GOT3 (cell line): ENCODE results near the gene GRM2.

Experiments used
- DNase-seq: peaks from one replicate; lab custom pipeline; 2025; ENCODE audit warnings: mixed read lengths; lab: John Stamatoyannopoulos, UW

The GRM2 gene

GRCh38 chr3:51706788-51707731 is at the start of gene GRM2:
TSS of gene GRM2 (plus strand) at chr3:51707068. CDS start at chr3:51708984, 1,916 bp downstream.
- no peak for DNase-seq

DNA sequence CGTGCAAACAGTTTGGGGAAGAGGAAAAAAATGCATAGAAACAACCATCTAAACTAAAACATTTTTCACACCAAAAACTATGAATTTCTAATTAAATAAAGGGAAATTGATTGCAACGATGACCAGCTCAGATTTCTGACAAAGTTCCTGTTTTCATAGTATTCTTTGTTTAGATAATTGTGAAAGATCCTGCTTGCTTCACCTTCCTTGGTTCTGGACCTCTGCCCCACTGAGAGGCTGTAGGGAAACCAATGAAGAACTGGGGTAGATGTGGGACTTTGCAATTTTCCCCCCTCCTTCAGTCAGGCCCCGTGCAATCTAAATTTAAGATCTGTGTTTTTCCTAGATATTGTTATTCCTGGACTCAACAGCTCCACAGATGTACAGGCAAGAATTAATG is 49.6 kb upstream of the GRM2 start:
- DNase-seq: no peak

- no peak for DNase-seq
Observed at GRCh38 chr3:51659942-51660341, 46.9 kb upstream of the GRM2 start.

GRCh38 chr3:51662456-51662855 is 44.4 kb upstream of the GRM2 start:
- no peak for DNase-seq

DNA sequence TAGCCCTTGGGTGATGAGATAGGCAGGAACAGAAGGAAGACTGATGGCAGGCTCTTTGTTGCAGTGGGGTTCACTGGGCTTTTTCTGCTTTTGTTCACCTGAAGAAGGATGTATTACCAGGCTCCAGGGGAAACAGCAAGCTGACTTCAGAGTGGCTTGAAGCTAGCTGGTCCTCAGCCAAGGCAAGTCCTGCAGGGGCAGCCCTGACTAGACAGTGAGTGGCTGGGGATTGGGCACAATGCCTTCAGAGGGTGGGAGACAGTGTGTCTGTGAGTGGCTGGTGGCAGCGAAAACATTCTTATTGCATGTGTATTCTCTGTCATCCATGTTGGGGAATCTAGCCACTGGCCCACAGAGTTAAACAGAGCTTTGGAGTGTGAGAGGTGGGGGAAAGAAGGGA is 38.1 kb upstream of the GRM2 start:
- no peak for DNase-seq

DNA sequence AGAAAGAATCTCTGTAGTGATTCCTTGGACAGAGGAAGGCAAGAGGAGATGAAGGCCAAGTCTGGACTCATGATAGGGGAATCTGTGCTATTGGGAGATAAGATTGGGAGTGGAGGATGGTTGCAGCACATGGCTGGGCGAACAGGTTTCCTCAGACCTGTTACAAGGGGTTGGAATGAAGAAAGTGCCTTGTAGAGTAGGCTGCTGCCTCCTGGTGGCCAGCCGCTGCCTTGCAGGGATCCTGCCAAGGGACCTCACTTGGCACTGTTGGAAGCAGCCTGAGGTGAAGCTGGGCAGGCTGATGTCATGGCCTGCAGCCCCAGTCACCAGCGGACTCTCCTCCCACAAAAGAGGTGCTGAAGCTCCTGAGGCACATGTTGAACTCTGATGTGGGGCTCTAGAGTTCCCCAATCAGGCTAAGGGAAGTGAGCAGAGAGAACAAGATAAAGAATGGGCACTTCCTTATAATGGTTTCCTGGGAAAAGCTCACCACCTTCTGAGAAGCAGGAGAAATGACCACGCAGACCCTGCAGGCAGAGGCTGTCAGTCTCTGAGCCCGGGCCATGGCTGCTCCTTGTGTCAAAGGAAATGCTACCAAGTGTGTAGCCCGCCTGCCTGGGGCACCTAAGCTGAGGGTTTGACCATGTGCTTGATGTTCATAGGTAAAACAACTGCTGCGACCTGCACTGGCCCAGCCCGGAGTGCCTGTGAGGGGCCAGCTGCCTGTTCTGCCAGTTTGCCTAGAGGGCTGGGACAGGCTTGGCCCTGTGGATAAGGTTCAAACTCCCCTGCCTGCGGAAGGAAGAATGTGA is 37.4 kb upstream of the GRM2 start:
- no peak for DNase-seq

GRCh38 chr3:51670053-51670822 is 36.6 kb upstream of the GRM2 start:
- no peak for DNase-seq

DNA sequence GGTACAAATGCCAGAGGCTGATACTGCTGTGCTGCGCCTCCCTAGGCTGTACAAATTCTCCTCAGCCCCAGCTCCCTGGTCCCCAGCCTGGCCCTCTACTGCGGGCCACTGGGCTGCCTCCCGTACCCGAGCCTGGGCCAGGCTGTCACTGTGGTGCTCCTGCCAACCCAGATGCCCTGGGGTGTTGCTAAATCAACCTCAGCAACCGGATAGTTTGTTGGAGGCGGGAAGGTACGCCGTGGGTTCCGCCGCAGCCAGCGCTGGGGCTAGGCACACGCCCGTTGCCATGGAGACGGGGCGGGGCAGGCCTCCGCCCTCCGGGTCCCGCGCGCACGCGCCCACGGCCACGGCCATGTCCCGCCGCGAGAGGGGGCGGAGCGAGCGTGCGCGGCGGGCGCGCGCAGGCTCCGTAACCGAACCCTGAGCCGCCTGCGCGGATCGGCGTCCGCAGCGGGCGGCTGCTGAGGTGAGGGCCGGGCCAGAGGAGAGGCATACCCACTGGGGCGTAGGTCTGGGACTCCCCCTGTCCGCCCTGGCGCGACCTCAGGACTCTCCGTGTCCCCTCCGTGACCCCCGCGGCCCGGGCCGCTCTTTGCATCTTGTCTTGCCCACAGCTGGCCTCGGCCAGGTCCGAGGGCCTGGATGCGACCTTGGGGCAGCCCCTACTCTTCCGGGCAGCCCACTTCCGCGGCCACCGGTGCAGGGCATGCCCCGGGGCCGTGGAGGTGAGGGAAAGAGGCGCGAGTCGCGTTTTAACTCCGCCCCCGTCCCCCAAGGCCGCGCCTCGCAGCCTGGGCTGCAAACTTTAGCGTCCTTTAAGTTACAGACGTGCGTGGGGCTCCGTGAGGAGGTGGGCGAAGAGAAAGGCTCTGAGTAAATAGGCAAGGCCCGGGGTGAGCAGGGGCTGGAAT is 35.8 kb upstream of the GRM2 start, which contains the start of gene TEX264:
Gene TEX264 (plus strand): TSS at position 430 of the 911 bp plus-strand sequence. CDS start 3,053 bp downstream, outside the sequence.
- DNase-seq: peak; percentile 59

- no peak for DNase-seq
Observed at GRCh38 chr3:51671734-51672475, 35.0 kb upstream of the GRM2 start.

DNA sequence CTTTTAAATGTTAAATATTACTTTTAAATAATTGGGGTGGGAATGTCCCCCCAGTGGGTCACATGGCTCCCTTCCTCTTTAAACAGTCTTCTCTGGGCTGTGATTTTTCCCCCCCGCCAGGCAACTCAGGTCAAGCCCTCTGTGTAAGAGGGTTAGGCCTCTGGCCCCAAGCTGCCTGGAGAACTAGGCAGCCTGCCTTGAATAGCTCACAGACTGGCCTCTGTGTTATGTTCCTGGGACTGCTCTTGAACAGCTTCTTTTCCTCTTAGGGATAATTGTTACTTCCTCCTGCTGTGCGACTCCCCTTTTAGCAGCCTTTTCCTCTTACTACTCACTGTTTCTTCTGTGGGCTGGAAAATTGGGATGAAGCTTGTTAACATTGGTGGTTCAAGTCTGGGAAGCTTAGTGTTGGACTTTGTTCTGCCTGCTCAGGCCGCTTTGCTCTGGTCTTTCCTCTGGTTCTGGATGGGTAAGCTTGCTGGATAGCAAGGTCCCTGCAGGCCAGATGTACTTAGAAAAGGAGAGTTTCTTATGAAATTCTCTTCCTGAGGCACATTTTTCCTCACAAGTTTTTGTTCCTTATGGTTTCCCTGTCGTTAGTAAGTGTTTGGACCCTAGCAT is 33.6 kb upstream of the GRM2 start:
- DNase-seq: no peak

DNA sequence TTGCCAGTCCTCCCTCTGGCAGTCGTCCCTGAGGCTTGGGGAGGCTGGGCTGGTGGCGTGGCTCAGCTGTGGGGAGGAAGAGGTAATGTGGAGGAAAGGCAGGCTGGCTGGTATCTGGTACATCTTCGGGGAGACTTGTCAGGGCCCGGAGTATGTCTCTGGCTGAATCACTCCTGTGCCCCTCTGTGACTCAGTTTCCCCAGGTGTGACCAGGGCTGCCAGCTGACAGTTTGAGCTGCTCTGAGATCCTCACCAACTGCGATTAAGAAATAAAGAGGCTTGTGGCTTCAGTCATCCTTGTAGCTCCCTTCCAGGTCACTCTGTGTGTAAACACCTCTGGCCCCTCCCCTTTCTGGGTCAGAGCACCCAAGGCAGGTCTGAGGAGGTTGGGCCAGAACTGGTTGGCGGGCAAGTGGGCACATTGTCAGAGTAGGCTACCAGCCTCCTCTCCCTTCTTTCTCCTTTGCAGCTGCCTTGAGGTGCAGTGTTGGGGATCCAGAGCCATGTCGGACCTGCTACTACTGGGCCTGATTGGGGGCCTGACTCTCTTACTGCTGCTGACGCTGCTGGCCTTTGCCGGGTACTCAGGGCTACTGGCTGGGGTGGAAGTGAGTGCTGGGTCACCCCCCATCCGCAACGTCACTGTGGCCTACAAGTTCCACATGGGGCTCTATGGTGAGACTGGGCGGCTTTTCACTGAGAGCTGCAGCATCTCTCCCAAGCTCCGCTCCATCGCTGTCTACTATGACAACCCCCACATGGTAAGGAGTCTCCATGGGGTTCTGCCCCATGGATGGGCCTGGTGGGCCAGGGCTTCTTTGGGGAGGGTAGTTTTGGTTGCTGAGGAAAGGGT is 32.8 kb upstream of the GRM2 start:
- DNase-seq: no peak

DNA sequence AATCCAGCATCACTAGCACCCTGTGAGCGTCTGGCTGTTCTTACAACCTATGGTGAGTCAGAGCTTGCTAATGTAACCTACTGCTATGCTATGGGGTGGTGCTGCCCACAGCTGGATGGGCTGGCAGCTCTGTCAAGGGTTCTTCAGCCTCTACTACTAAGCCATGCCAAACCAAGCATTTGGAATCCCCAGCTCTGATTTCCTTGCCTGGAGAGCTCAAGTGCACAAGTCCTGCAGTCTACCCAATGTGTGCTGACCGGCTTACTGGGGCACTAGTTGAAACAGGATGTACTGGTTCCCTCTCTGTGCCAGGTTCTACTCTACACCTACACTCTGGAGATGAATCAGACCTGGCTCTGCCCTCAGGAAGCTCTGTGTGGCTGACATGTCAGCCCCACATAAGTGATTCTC is 31.7 kb upstream of the GRM2 start:
- DNase-seq: no peak

- DNase-seq: no peak
Observed at GRCh38 chr3:51676102-51676640, 30.7 kb upstream of the GRM2 start.

DNA sequence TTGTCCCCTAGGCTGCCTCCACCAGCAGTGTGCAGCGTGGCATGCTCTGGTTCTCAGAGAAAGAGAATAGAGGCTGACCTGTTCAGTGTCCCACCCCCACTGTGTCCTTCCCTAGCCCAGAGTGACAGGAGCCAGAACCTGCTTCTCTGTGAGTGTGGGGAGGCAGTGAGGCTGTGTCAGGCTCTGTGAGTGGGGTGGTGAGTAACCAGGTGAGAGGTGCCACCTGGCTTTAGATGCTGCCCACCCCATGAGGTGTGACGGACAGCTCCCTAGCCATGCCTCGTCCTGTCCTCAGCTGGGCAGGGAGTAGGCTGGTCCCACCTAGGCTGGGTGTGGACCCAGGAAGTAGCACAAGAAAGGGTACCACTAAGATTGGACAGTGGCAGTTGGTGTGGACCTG is 29.5 kb upstream of the GRM2 start:
- DNase-seq: no peak

DNA sequence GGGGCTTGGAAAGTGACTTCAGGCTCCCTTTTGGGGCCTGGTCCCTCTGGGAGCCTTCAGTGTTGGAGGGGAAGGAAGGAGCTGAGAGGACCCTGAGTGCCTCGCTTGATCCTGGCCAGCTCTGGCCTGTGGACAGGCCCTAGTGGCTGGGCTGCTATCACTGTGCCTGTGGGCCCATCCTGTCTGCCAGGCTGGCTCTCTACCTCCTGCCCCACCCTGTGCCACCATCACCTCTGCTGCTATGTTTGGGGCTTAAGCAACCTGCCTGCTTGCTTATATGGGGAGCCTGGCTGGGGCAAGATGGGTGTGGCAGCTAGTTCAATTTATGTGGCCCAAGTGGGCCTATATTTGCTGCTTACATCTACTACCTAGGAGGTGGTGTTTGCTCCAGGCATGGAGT is 28.7 kb upstream of the GRM2 start:
- no peak for DNase-seq

DNA sequence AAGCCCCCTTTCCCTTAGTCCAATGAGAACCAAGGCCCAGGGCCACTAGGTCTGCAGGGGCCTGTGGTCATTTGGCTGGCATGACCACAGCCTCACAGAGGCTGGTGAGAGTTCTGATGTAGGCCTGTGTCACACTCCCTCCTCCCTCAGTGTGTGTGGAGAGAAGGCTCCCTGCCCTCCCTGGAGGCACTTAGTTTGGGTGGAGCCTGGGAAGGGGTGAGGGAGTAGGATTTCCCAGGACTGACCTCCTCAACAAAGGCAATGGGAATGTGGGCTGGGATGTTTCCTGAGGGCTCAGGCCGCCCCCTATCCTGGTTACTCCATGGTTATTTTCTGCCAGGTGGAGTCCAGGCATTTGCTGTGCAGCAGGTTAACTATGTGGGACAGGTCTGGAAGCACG is 28.2 kb upstream of the GRM2 start:
- DNase-seq: no peak

GRCh38 chr3:51679318-51679717 is 27.6 kb upstream of the GRM2 start:
- no peak for DNase-seq

GRCh38 chr3:51679777-51680176 is 27.1 kb upstream of the GRM2 start:
- DNase-seq: no peak

GRCh38 chr3:51680196-51680595 is 26.7 kb upstream of the GRM2 start:
- no peak for DNase-seq
